ENCODE results near the gene TMEM154.

Gene TMEM154

GRCh38 chr4:152620915-152621314 is 58.9 kb downstream of the TMEM154 start:
- DNase-seq = no peak

DNA sequence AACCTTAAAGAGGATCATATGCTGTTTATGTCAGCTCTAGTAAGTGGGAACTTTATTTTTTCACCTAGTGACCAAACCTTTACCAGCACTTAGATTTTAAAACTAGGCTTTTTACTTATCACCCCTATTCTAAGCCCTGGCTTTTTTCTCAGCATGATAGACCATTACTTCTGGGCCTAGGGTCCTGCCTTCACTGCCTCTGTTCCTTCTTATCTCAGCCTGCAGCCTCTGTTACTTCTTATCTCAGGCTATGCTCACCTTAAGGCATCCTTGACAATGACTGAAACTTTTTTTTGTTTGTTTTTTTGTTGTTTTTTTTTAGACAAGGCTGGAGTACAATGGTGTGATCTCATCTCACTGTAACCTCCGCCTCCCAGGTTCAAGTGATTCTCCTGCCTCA is 59.6 kb downstream of the TMEM154 start:
- DNase-seq = no peak

DNA sequence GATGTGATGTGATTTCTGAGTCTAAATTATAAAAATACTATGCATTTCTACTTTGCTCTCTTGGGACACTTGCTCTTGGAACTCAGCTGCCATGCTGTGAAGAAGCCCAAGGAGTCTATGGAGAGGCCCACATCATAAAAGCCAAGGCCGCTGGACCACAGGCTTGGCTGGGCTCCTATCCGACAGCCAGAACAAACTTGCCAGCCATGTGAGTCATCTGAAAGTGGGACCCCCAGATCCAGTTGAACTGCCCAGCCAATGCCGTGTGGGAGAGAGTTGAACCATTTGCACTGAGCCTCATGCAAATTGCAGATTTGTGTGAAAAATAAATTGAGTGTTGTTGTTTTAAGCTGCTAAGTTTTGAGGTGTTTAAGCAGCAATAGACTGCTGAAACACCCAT is 60.2 kb downstream of the TMEM154 start:
- DNase-seq = no peak

DNA sequence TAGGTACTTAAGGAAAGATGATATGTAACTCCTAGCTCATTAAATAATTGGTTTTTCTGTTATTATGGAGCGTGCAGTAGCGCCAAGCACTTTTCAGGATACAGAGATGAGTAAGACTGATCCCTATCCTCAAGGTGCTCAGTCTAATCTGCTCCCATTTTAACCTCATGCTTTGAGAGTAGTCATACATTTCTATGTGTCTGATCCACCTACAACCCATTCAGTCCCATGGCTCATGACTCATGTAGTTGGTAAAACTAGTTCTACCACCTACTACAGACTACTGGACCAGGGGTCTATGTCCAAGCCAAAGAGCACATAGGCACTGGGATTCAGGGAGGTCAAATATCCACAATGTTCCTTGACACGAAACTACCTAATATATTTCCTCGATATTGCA is 60.8 kb downstream of the TMEM154 start:
- no peak for DNase-seq

DNA sequence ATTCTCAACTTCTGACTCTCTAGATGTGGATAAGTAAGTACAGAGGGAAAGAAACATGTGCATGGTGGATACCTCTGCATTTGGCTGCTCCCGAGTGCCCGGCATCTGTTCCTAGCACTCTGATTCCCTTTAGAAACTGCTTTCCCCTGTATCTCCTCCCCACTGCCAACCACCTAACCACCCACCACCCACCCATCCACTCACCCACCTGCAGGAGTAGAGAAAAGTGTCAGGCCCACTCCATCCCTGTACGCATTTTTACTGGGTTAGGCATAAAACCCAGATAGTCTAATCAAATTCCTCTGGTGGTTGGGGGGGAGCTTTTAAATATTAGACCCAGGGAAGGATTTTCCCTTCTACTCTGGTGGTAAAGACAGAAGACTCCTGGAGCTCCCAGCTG is 63.0 kb downstream of the TMEM154 start:
- no peak for DNase-seq

DNA sequence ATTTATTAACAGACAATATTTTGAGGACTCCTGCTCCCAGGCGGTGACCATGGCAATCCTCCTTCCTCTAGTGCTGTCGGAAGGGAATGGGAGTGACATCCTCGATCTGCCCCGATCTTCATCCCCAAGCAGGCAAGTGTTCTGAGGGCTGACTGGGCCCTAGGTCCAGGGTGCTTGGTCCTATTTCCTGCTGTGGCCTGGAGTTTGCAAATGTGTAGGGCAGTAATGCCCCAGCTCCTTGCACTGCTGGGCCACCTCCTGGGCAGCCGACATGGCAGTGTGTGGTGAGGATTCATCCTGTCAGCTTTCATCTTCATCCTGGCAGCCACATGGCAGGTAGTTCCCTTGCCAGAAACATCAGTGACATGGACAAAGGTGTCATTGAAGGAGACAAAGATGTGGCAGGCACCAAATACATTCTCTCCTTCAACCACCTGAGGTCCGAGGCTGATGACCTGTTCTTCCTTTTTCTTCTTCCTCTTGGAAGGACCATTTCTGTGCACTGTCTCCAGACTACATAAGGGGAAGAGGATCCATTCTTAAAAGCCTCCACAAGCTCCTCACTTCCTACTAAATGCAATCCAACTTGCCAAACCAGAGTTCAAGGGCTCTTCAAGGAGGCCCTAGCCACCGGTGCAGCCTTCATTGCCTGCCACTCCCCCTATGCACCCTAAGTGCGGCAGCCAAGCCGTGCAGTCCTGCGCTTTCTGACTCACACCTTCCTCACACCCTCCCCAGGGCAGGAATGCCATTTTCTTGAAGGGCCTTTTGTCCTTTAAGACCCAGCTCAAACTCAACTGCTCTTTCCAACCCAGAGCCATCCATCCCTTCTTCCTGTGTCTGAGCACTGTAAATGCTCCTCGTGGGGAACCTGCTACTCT is 65.7 kb downstream of the TMEM154 start:
- DNase-seq = no peak

- DNase-seq = no peak
Measured at GRCh38 chr4:152613351-152613750, 66.4 kb downstream of the TMEM154 start.

DNA sequence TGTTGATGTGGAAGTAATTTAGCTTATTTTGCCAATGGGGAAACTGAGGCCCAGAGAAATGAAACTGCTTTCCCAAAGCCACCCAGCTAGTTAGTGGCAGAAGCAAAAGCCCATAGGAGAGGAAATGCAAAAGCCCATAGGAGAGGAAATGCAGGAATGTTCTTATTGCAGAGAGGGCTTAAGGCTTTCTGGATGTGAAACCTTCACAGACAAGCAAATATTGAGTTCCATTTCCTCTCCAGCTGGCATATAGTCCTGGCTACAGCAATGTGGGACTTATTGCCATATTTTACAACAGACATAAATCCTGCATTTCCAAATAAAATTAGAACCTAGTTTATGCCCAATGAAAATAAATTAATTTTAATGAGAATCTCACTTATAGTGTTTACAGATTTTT is 69.7 kb downstream of the TMEM154 start:
- DNase-seq = no peak

GRCh38 chr4:152609481-152609880 is 70.3 kb downstream of the TMEM154 start:
- DNase-seq = no peak

GRCh38 chr4:152607178-152607577 is 72.6 kb downstream of the TMEM154 start:
- no peak for DNase-seq

GRCh38 chr4:152606753-152607152 is 73.0 kb downstream of the TMEM154 start:
- no peak for DNase-seq

DNA sequence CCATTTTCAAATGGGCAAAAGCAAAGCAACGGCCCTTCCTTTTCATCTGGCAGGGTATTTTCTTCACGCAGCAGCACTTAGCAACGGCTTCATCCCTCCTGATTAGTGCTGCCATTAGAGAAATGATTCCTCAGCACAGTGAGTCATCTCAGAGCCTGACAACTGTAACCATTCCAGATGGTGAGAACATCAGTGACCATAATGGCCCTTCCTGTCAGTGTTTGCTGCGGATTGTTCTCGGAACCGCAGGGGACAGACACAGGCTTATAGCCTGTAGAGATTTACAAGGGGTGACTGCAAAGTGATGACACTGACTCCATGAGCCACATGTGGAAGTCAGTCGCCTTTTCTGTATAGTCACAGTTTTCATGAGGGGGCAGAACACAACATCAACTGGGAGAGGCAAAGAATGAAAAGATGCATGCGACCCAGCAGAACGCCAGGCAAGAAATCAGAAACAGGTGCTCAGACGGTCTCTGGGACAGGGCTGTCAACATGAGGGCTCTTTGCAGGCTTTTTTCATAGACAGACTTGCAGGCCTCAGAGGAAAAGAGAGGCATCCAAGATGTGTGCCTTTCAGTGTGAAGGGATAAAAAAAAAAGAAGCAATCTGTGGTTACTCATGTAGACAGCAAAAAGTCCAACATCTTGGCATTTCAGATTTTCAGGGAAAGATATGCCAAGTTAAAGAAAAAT is 74.0 kb downstream of the TMEM154 start:
- DNase-seq = no peak

- DNase-seq = no peak
Measured at GRCh38 chr4:152605031-152605430, 74.8 kb downstream of the TMEM154 start.

DNA sequence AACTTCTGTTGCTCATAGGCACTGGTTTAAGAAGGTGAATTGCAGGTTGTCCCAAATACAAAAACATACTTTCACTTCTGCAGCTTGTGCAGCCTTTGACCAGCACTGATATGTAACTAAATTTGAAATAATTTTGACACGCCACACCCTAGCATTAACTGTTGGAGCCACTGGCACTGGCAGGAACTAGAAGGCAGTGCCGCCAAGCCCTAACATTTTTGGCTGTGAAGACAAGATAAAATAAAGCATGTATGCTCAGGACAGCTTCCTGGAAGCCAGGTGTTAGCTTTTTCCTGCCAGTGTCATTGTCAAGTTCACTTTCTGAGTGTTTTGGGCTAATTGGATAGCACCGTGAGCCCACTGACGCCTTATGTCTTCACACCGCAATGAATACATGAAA is 78.6 kb downstream of the TMEM154 start:
- no peak for DNase-seq

DNA sequence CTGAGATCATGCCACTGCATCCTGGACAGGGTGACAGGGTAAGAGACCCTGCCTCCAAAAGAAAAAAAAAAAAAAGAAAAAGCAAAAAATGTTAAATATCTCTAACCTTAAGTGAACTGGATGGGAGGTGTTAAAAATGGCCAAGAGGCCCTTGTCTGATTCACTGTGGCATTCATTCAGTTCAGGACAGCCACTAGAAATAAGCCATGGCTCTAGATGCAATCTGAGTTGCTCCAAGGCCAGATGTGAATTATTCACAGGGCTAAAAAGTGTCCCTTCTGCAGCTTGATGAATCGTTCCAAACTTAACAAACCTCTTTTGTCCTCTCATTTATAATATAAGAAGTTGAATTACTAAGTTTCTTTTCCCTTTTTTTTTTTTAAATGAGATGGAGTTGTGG is 80.2 kb downstream of the TMEM154 start:
- no peak for DNase-seq

DNA sequence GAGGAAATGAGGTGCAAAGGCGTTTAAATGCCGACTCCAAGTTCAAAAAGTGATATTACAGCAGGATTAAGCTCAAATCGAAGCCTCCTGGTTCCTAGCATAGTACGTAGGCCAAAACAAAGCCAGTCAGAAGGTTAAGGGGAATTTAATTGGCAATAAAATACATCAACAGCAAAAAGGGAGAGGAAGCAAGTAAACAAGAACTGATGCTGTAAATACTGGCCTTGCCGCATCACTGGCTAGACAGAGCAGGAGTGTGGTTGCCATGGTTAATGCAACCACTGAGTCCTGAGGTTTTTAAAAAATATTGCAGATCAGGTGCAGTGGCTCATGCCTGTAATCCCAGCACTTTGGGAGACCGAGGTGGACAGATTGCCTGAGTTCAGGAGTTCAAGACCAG is 80.7 kb downstream of the TMEM154 start:
- no peak for DNase-seq

DNA sequence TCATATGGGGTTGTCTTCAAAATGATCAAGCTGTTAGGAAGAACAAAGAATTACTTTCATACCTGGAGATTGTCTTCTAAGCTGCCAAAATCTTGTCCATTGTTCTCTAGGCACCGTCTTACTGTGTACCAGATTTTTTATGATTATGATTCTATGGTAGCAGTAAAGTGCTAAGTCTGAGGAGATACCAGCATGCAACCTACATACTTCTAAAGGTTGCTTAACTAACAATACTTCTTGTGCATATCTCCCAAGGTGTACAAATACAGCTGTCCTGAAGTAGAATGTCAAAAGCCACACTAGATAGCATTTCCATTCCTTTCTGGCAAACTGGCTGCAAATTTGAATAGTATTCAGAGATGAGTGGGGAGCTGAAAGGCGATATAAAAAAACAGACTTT is 81.3 kb downstream of the TMEM154 start:
- no peak for DNase-seq

DNA sequence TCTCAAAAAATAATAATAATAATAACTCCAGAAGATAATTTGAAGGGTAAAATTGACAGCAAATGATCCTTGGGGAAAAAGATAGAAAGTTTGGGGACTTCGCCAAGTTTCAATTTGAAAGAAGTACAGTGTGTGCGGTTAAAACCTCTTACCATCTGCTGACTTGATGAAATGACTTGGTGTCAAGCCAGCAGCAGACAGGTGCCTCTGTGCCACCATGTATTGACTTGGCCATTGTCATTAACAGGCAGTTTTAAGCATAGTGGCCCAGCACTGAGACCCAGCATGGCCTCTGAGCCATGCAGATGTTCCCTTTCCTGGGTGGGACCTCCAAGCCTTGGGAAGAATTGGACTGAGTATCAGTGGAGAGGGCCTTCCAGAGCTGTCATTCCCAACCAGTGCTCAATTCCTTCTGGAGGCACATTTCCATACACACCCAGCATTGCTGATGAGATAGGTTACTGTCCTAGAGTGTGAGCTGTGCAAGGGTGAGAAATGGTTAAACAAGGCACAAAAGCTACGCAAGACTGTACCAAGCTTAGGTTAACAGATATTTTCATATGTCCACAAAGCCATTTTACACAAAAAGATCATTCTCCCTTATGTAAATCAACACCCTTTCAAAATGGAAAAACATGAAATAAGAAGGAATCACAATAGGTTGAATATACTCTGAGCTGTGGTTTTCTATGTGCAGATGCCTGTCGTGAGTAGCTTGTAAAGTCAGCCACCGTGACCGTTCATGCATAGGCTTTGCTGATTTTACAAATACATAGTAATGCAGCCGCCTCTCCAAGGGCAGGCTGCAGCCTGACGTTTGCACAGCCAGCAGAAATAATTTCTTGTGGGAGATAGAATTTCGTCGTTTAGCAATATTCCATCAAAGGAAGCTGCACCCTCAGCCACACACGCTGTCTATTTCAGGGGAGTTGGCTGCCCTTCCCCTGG is 84.5 kb downstream of the TMEM154 start:
- DNase-seq = no peak

GRCh38 chr4:152594057-152594456 is 85.7 kb downstream of the TMEM154 start:
- DNase-seq = no peak

GRCh38 chr4:152591876-152592275 is 87.9 kb downstream of the TMEM154 start:
- DNase-seq = no peak

GRCh38 chr4:152591396-152591795 is 88.4 kb downstream of the TMEM154 start:
- DNase-seq = peak; percentile 24

DNA sequence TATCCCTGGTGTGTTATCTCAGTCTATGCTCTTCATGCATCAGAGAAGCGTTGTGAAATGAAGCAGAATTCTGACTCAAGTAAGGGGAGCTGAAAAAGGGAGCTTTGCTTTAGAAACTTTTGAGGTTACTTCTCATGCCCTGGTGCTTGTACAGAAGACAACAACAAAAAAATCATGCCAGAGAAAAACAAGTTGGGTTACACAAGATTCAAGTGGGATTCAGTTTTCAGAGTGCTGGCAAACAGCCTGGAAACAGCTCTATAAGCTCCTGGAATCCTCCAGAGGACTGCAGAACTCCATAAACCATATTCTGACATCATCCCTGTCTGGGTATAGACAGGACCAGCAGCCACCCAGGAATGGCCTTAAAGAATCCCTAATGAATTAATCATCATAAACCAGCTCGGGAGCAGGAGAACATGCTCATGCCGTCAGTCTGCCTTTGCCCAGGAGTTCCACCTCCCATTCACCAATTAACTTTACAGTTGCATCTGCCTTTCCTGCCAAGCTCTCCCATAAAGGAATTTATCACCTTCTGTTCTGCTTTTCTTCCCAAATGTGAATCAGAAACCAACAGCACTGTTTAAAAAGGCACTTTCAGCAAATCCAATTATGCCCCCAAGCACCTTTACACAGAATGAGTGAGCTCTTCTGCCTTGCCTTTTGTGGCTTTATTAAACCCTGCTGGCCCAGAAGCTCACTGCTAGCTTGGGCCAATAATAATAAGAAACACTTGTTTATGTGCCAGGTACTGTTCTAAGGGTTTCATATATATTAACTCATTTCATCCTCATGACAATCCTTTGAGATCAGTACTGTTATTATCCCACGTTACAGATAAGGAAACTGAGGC is 89.4 kb downstream of the TMEM154 start:
- DNase-seq = no peak

Data from activated CD8-positive, alpha-beta memory T cell treated with anti-CD3 and anti-CD28 coated beads, Interleukin-2, amount 50 U/mL, for 4 hours (primary cell).